GM18498 (cell line): Measurements from ENCODE around the gene SPON1.
"Not testable (repeated sequence)": the region's sequence is repeated elsewhere in the genome, so short reads cannot be mapped to it uniquely, and the experiment has no call there.

ENCODE experiments used
- ATAC-seq: cut with Tn5 transposase; IDR thresholded peaks from one replicate; pipeline ENCODE4 v1.9.1; 2021; ENCODE audit warnings: mild to moderate bottlenecking, moderate library complexity; ENCODE audit not compliant: unreplicated experiment

Gene SPON1

GRCh38 chr11:14029971-14030920, 67.7 kb downstream of the SPON1 start:
- ATAC-seq = no peak

GRCh38 chr11:14035526-14035925, 73.0 kb downstream of the SPON1 start:
- ATAC-seq = not testable (repeated sequence)

- ATAC-seq = no peak
Observed at GRCh38 chr11:14036469-14036868, 73.9 kb downstream of the SPON1 start.

- no peak for ATAC-seq
Observed at GRCh38 chr11:14041040-14041439, 78.5 kb downstream of the SPON1 start.

- no peak for ATAC-seq
Observed at GRCh38 chr11:14041565-14041964, 79.0 kb downstream of the SPON1 start.

- ATAC-seq = no peak
Observed at GRCh38 chr11:14042686-14043465, 80.4 kb downstream of the SPON1 start.

- no peak for ATAC-seq
Observed at GRCh38 chr11:14044916-14045315, 82.4 kb downstream of the SPON1 start.

GRCh38 chr11:14045417-14045816, 82.9 kb downstream of the SPON1 start:
- no peak for ATAC-seq

- ATAC-seq = no peak
Observed at GRCh38 chr11:14052198-14052597, 89.7 kb downstream of the SPON1 start.

- ATAC-seq = no peak
Observed at GRCh38 chr11:14054116-14055107, 91.9 kb downstream of the SPON1 start.

- no peak for ATAC-seq
Observed at GRCh38 chr11:14055936-14056335, 93.4 kb downstream of the SPON1 start.

GRCh38 chr11:14058061-14058460, 95.5 kb downstream of the SPON1 start:
- ATAC-seq = no peak

GRCh38 chr11:14059491-14059890, 97.0 kb downstream of the SPON1 start:
- no peak for ATAC-seq

GRCh38 chr11:14061721-14062120, 99.2 kb downstream of the SPON1 start:
- ATAC-seq = no peak

GRCh38 chr11:14065141-14065540, 102.6 kb downstream of the SPON1 start:
- no peak for ATAC-seq

GRCh38 chr11:14065681-14066080, 103.2 kb downstream of the SPON1 start:
- ATAC-seq = no peak

GRCh38 chr11:14067686-14068085, 105.2 kb downstream of the SPON1 start:
- ATAC-seq = no peak

- ATAC-seq = no peak
Observed at GRCh38 chr11:14070896-14071295, 108.4 kb downstream of the SPON1 start.

- ATAC-seq = no peak
Observed at GRCh38 chr11:14073849-14074476, 111.4 kb downstream of the SPON1 start.
